Trophoblast cell (in vitro differentiated cells and primary cell): ENCODE measurements around the gene ADGRL1.

Experiments used
- DNase-seq, 2 donors: peaks; one replicate each; pipeline ENCODE4 v3.0.0-alpha.2; 2016
- H2AFZ ChIP-seq: 2 replicates; pipeline ENCODE4 v1.6.1; 2013; ENCODE audit warnings: low read length, moderate library complexity, mild to moderate bottlenecking; ENCODE audit not compliant: insufficient read depth, poor library complexity
- H2AK5ac ChIP-seq: 2 replicates; pipeline ENCODE4 v1.6.1; 2013; ENCODE audit warnings: mild to moderate bottlenecking, low read length
- H2BK120ac ChIP-seq: 2 replicates; pipeline ENCODE4 v1.6.1; 2013; ENCODE audit warnings: low read length, mild to moderate bottlenecking, moderate library complexity; ENCODE audit not compliant: insufficient read depth, poor library complexity
- H2BK12ac ChIP-seq: 2 replicates; pipeline ENCODE4 v1.6.1; 2013; ENCODE audit warnings: mild to moderate bottlenecking, low read length, moderate library complexity
- H2BK5ac ChIP-seq: 2 replicates; pipeline ENCODE4 v1.6.1; 2013; ENCODE audit warnings: low read length, low read depth, moderate library complexity, mild to moderate bottlenecking; ENCODE audit not compliant: poor library complexity
- H3K14ac ChIP-seq: 2 replicates; pipeline ENCODE4 v1.6.1; 2013; ENCODE audit warnings: mild to moderate bottlenecking, low read length
- H3K18ac ChIP-seq: 2 replicates; pipeline ENCODE4 v1.6.1; 2013; ENCODE audit warnings: mild to moderate bottlenecking, low read length
- H3K23ac ChIP-seq: 2 replicates; pipeline ENCODE4 v1.6.1; 2013; ENCODE audit warnings: low read length
- H3K27ac ChIP-seq: 2 replicates; pipeline ENCODE4 v1.5.1; 2013; ENCODE audit warnings: low read depth, mild to moderate bottlenecking, inconsistent platforms, low read length, moderate library complexity
- H3K27me3 ChIP-seq: 2 replicates; pipeline ENCODE4 v1.6.1; 2013; ENCODE audit warnings: inconsistent platforms, mild to moderate bottlenecking, low read length, moderate library complexity; ENCODE audit not compliant: insufficient read depth
- H3K36me3 ChIP-seq, 2 experiments: 1 replicate in 1 of 2; 2 replicates in 1 of 2; pipeline ENCODE4 v1.6.1; 2013; ENCODE audit warnings: low read length in 2 of 2, mild to moderate bottlenecking in 2 of 2, moderate library complexity in 1 of 2; ENCODE audit not compliant: insufficient read depth in 2 of 2, control insufficient read depth in 1 of 2
- H3K4ac ChIP-seq: 2 replicates; pipeline ENCODE4 v1.6.1; 2013; ENCODE audit warnings: low read depth, mild to moderate bottlenecking, low read length, moderate library complexity
- H3K4me1 ChIP-seq, 2 experiments: 1 replicate in 1 of 2; 2 replicates in 1 of 2; pipeline ENCODE4 v1.6.1; 2013; ENCODE audit warnings: low read length in 2 of 2, mild to moderate bottlenecking in 2 of 2, moderate library complexity in 1 of 2; ENCODE audit not compliant: insufficient read depth in 2 of 2, control insufficient read depth in 1 of 2
- H3K4me2 ChIP-seq: 2 replicates; pipeline ENCODE4 v1.6.1; 2013; ENCODE audit warnings: inconsistent platforms, mild to moderate bottlenecking, low read length, moderate library complexity
- H3K4me3 ChIP-seq: 2 replicates; pipeline ENCODE4 v1.5.1; 2013; ENCODE audit warnings: mild to moderate bottlenecking, low read depth, low read length, inconsistent platforms
- H3K79me1 ChIP-seq: one replicate; pipeline ENCODE4 v1.6.1; 2013; ENCODE audit warnings: low read length
- H3K79me2 ChIP-seq: 2 replicates; pipeline ENCODE4 v1.6.1; 2013; ENCODE audit warnings: low read length, mild to moderate bottlenecking; ENCODE audit not compliant: control insufficient read depth, insufficient read depth, poor library complexity
- H3K9ac ChIP-seq: 2 replicates; pipeline ENCODE4 v1.6.1; 2013; ENCODE audit warnings: mild to moderate bottlenecking, low read length
- H3K9me3 ChIP-seq: 2 replicates; pipeline ENCODE4 v1.6.1; 2013; ENCODE audit warnings: low read depth, mild to moderate bottlenecking, control low read depth, inconsistent platforms, low read length; ENCODE audit not compliant: insufficient read depth
- H4K12ac ChIP-seq: 2 replicates; pipeline ENCODE4 v1.6.1; 2013; ENCODE audit warnings: low read depth, mild to moderate bottlenecking, low read length, moderate library complexity
- H4K8ac ChIP-seq: 2 replicates; pipeline ENCODE4 v1.6.1; 2013; ENCODE audit warnings: low read depth, mild to moderate bottlenecking, low read length, moderate library complexity
- H4K91ac ChIP-seq: one replicate; pipeline ENCODE4 v1.6.1; 2013; ENCODE audit warnings: low read depth, mild to moderate bottlenecking, low read length, moderate library complexity
- WGBS: extraction: QIAGEN DNeasy Blood & Tissue Kit; methylation state at CpG from one replicate; pipeline ENCODE4 v1.1.7; 2013; ENCODE audit warnings: missing lambda C conversion rate; ENCODE audit not compliant: insufficient read length, insufficient coverage; ENCODE audit errors: extremely low coverage; 5-methylcytosine and 5-hydroxymethylcytosine counted together

Gene ADGRL1

GRCh38 chr19:14110650-14111049, 95.3 kb downstream of the ADGRL1 start:
- Histone ChIP-seq H2AK5ac (no peak overlapping the region), H3K27ac (no peak overlapping the region), H3K27me3 (no peaks in the 10 kb centered on the region), H3K4me3 (no peak overlapping the region), H3K36me3 (peaks cover 9 to 13% of the 10 kb centered on the region in 2 experiments), H3K9me3 (no peaks in the 10 kb centered on the region), H4K8ac (no peak overlapping the region), H3K23ac (no peak overlapping the region), H2BK120ac (no peak overlapping the region), H3K4me2 (no peak overlapping the region), H3K79me1 (no peaks in the 10 kb centered on the region), H3K4me1 (peaks cover 2 to 8% of the 10 kb centered on the region in 2 experiments), H3K14ac (no peak overlapping the region), H2BK5ac (no peak overlapping the region), H2AFZ (no peak overlapping the region), H4K91ac (no peak overlapping the region), H3K4ac (no peak overlapping the region), H2BK12ac (no peak overlapping the region), H3K79me2 (no peaks in the 10 kb centered on the region), H4K12ac (no peak overlapping the region), H3K9ac (no peak overlapping the region), H3K18ac (no peak overlapping the region)
- DNase-seq, result no peak
- WGBS, result no CpG with 5 or more reads among the region's 2 CpGs

- Histone ChIP-seq H2BK5ac (no peak overlapping the region), H2BK120ac (no peak overlapping the region), H2AFZ (peak overlapping the region; percentile 13), H3K23ac (no peak overlapping the region), H3K27me3 (no peaks in the 10 kb centered on the region), H3K27ac (no peak overlapping the region), H3K79me1 (no peaks in the 10 kb centered on the region), H4K91ac (no peak overlapping the region), H3K36me3 (peaks cover 16 to 21% of the 10 kb centered on the region in 2 experiments), H3K79me2 (no peaks in the 10 kb centered on the region), H4K8ac (no peak overlapping the region), H3K14ac (no peak overlapping the region), H3K9me3 (no peaks in the 10 kb centered on the region), H3K4me1 (peaks cover 2 to 8% of the 10 kb centered on the region in 2 experiments), H2AK5ac (no peak overlapping the region), H3K4me2 (no peak overlapping the region), H3K9ac (no peak overlapping the region), H4K12ac (no peak overlapping the region), H3K4ac (no peak overlapping the region), H3K18ac (no peak overlapping the region), H2BK12ac (no peak overlapping the region), H3K4me3 (no peak overlapping the region)
- WGBS, result no CpG with 5 or more reads among the region's 23 CpGs
- no peak for DNase-seq
Measured at GRCh38 chr19:14107581-14108461, 98.1 kb downstream of the ADGRL1 start.

- Histone ChIP-seq H4K12ac (no peak overlapping the region), H3K4me1 (peaks cover 0 to 4% of the 10 kb centered on the region in 2 experiments), H3K23ac (no peak overlapping the region), H2BK120ac (no peak overlapping the region), H3K27me3 (no peaks in the 10 kb centered on the region), H3K4me2 (no peak overlapping the region), H3K18ac (no peak overlapping the region), H4K8ac (no peak overlapping the region), H3K79me2 (no peaks in the 10 kb centered on the region), H2AFZ (no peak overlapping the region), H2BK12ac (no peak overlapping the region), H3K9me3 (no peaks in the 10 kb centered on the region), H3K27ac (no peak overlapping the region), H2BK5ac (no peak overlapping the region), H4K91ac (no peak overlapping the region), H3K79me1 (no peaks in the 10 kb centered on the region), H2AK5ac (no peak overlapping the region), H3K4me3 (no peak overlapping the region), H3K9ac (no peak overlapping the region), H3K14ac (no peak overlapping the region), H3K4ac (no peak overlapping the region), H3K36me3 (peaks cover 25 to 30% of the 10 kb centered on the region in 2 experiments)
- no CpG with 5 or more reads among the region's 16 CpGs for WGBS
- DNase-seq, result no peak
Measured at GRCh38 chr19:14106840-14107239, 99.1 kb downstream of the ADGRL1 start.

GRCh38 chr19:14105680-14106079, 100.3 kb downstream of the ADGRL1 start:
- Histone ChIP-seq H2AFZ (no peak overlapping the region), H3K4me2 (no peak overlapping the region), H3K27me3 (no peaks in the 10 kb centered on the region), H3K18ac (no peak overlapping the region), H2AK5ac (no peak overlapping the region), H2BK120ac (no peak overlapping the region), H4K8ac (no peak overlapping the region), H3K4me1 (peaks cover 0 to 4% of the 10 kb centered on the region in 2 experiments), H2BK12ac (no peak overlapping the region), H3K4me3 (no peak overlapping the region), H3K23ac (no peak overlapping the region), H4K12ac (no peak overlapping the region), H3K27ac (no peak overlapping the region), H3K79me2 (no peaks in the 10 kb centered on the region), H3K36me3 (peaks cover 29 to 35% of the 10 kb centered on the region in 2 experiments), H4K91ac (no peak overlapping the region), H3K79me1 (no peaks in the 10 kb centered on the region), H3K9me3 (no peaks in the 10 kb centered on the region), H3K4ac (no peak overlapping the region), H3K9ac (no peak overlapping the region), H3K14ac (no peak overlapping the region), H2BK5ac (no peak overlapping the region)
- no peak for DNase-seq
- no CpG with 5 or more reads among the region's 8 CpGs for WGBS
